ENCODE data around the gene KRT10.

The KRT10 gene

GRCh38 chr17:40779181-40779909, 43.1 kb downstream of the KRT10 start:
- DNase-seq (ENCODE audit: insufficient read length, low spot score) (no peak), FAIRE-seq (no peak)
- no peak for TF ChIP-seq CTCF (IDR thresholded peaks at IDR 0.05; ENCODE audit: insufficient read depth, missing control alignments)

GRCh38 chr17:40778461-40778860, 44.0 kb downstream of the KRT10 start:
- TF ChIP-seq CTCF (IDR thresholded peaks at IDR 0.05; ENCODE audit: insufficient read depth, missing control alignments), result no peak
- DNase-seq (ENCODE audit: insufficient read length, low spot score) (no peak), FAIRE-seq (no peak)

- no peak for TF ChIP-seq CTCF (IDR thresholded peaks at IDR 0.05; ENCODE audit: insufficient read depth, missing control alignments)
- DNase-seq (ENCODE audit: insufficient read length, low spot score) (no peak), FAIRE-seq (no peak)
Measured at GRCh38 chr17:40777971-40778370, 44.4 kb downstream of the KRT10 start.

- TF ChIP-seq CTCF (IDR thresholded peaks at IDR 0.05; ENCODE audit: insufficient read depth, missing control alignments), result no peak
- FAIRE-seq, result no peak
- no peak for DNase-seq (ENCODE audit: insufficient read length, low spot score)
Measured at GRCh38 chr17:40777459-40777858, 45.0 kb downstream of the KRT10 start.

- DNase-seq (ENCODE audit: insufficient read length, low spot score) (no peak), FAIRE-seq (no peak)
- TF ChIP-seq CTCF (IDR thresholded peaks at IDR 0.05; ENCODE audit: insufficient read depth, missing control alignments), result no peak
Measured at GRCh38 chr17:40775945-40776344, 46.5 kb downstream of the KRT10 start.

- no peak for FAIRE-seq
- TF ChIP-seq CTCF (IDR thresholded peaks at IDR 0.05; ENCODE audit: insufficient read depth, missing control alignments), result no peak
- no peak for DNase-seq (ENCODE audit: insufficient read length, low spot score)
Measured at GRCh38 chr17:40772101-40772500, 50.3 kb downstream of the KRT10 start, which contains the start of gene KRT26. Gene KRT26, minus strand, starts transcription at chr17:40772201. Its CDS starts 88 bp downstream, at chr17:40772113.
